ENCODE data around the gene FOXK1.

FOXK1 gene

GRCh38 chr7:4809666-4810065 is 127.6 kb downstream of the FOXK1 start:
- H2AFZ ChIP-seq (ENCODE audit: low read depth, low read length): no peak overlapping the region
- H3K27me3 ChIP-seq (ENCODE audit: low read depth, low read length): no peaks in the 10 kb centered on the region
- H3K4me2 ChIP-seq (ENCODE audit: low read length): no peak overlapping the region
- H3K79me2 ChIP-seq (ENCODE audit: low read length): no peaks in the 10 kb centered on the region
- H3K27ac ChIP-seq (ENCODE audit: low read length): no peak overlapping the region
- H4K20me1 ChIP-seq (ENCODE audit: insufficient read depth, low read length): no peaks in the 10 kb centered on the region
- no peak overlapping the region for H3K4me3 ChIP-seq (ENCODE audit: low read length)
- no peaks in the 10 kb centered on the region for H3K36me3 ChIP-seq (replicated peaks; ENCODE audit: low read depth, low read length)
- no peaks in the 10 kb centered on the region for H3K9me3 ChIP-seq (ENCODE audit: insufficient read depth, low read length)
- H3K9ac ChIP-seq (ENCODE audit: low read length): no peak overlapping the region
- TF ChIP-seq EZH2phosphoT487 (IDR thresholded peaks at IDR 0.05; ENCODE audit: low read depth): no peak
- no peak for TF ChIP-seq CTCF (IDR thresholded peaks at IDR 0.05; ENCODE audit: low read depth, low read length)
- no peaks in the 10 kb centered on the region for H3K4me1 ChIP-seq (ENCODE audit: low read length)

GRCh38 chr7:4814433-4814832 is 132.3 kb downstream of the FOXK1 start:
- Histone ChIP-seq H3K4me2 (ENCODE audit: low read length) (no peak overlapping the region), H3K27me3 (ENCODE audit: low read depth, low read length) (no peaks in the 10 kb centered on the region), H2AFZ (ENCODE audit: low read depth, low read length) (no peak overlapping the region), H4K20me1 (ENCODE audit: insufficient read depth, low read length) (no peaks in the 10 kb centered on the region), H3K79me2 (ENCODE audit: low read length) (no peaks in the 10 kb centered on the region), H3K27ac (ENCODE audit: low read length) (no peak overlapping the region), H3K9me3 (ENCODE audit: insufficient read depth, low read length) (no peaks in the 10 kb centered on the region), H3K9ac (ENCODE audit: low read length) (no peak overlapping the region), H3K36me3 (replicated peaks; ENCODE audit: low read depth, low read length) (no peaks in the 10 kb centered on the region), H3K4me3 (ENCODE audit: low read length) (no peak overlapping the region), H3K4me1 (ENCODE audit: low read length) (no peaks in the 10 kb centered on the region)
- no peak for TF ChIP-seq CTCF (IDR thresholded peaks at IDR 0.05; ENCODE audit: low read depth, low read length)
- no peak for TF ChIP-seq EZH2phosphoT487 (IDR thresholded peaks at IDR 0.05; ENCODE audit: low read depth)

GRCh38 chr7:4815121-4815520 is 133.0 kb downstream of the FOXK1 start:
- H3K4me3 ChIP-seq (ENCODE audit: low read length): no peak overlapping the region
- H3K9me3 ChIP-seq (ENCODE audit: insufficient read depth, low read length): no peaks in the 10 kb centered on the region
- H3K27me3 ChIP-seq (ENCODE audit: low read depth, low read length): no peaks in the 10 kb centered on the region
- TF ChIP-seq EZH2phosphoT487 (IDR thresholded peaks at IDR 0.05; ENCODE audit: low read depth): no peak
- TF ChIP-seq CTCF (IDR thresholded peaks at IDR 0.05; ENCODE audit: low read depth, low read length): no peak
- no peaks in the 10 kb centered on the region for H3K36me3 ChIP-seq (replicated peaks; ENCODE audit: low read depth, low read length)
- H2AFZ ChIP-seq (ENCODE audit: low read depth, low read length): no peak overlapping the region
- no peak overlapping the region for H3K27ac ChIP-seq (ENCODE audit: low read length)
- no peaks in the 10 kb centered on the region for H3K4me1 ChIP-seq (ENCODE audit: low read length)
- H4K20me1 ChIP-seq (ENCODE audit: insufficient read depth, low read length): no peaks in the 10 kb centered on the region
- H3K79me2 ChIP-seq (ENCODE audit: low read length): no peaks in the 10 kb centered on the region
- H3K4me2 ChIP-seq (ENCODE audit: low read length): no peak overlapping the region
- H3K9ac ChIP-seq (ENCODE audit: low read length): no peak overlapping the region

GRCh38 chr7:4815609-4816418 is 133.7 kb downstream of the FOXK1 start:
- no peak overlapping the region for H3K4me3 ChIP-seq (ENCODE audit: low read length)
- H3K36me3 ChIP-seq (replicated peaks; ENCODE audit: low read depth, low read length): no peaks in the 10 kb centered on the region
- H3K9ac ChIP-seq (ENCODE audit: low read length): no peak overlapping the region
- H2AFZ ChIP-seq (ENCODE audit: low read depth, low read length): no peak overlapping the region
- no peak for TF ChIP-seq CTCF (IDR thresholded peaks at IDR 0.05; ENCODE audit: low read depth, low read length)
- TF ChIP-seq EZH2phosphoT487 (IDR thresholded peaks at IDR 0.05; ENCODE audit: low read depth): no peak
- no peak overlapping the region for H3K27ac ChIP-seq (ENCODE audit: low read length)
- H3K4me2 ChIP-seq (ENCODE audit: low read length): no peak overlapping the region
- no peaks in the 10 kb centered on the region for H3K4me1 ChIP-seq (ENCODE audit: low read length)
- H3K27me3 ChIP-seq (ENCODE audit: low read depth, low read length): no peaks in the 10 kb centered on the region
- H3K79me2 ChIP-seq (ENCODE audit: low read length): no peaks in the 10 kb centered on the region
- H4K20me1 ChIP-seq (ENCODE audit: insufficient read depth, low read length): no peaks in the 10 kb centered on the region
- H3K9me3 ChIP-seq (ENCODE audit: insufficient read depth, low read length): no peaks in the 10 kb centered on the region
